LNCAP (cell line): ENCODE results near the gene UBE2L3.
"Not testable (repeated sequence)": the region's sequence is repeated elsewhere in the genome, so short reads cannot be mapped to it uniquely, and the experiment has no call there.

ENCODE experiments used
- CTCF ChIP-seq: fragments of 450-650 bp; IDR thresholded peaks from 2 replicates; pipeline ENCODE4 v1.5.1; 2017; ENCODE audit warnings: mild to moderate bottlenecking

Gene UBE2L3

DNA sequence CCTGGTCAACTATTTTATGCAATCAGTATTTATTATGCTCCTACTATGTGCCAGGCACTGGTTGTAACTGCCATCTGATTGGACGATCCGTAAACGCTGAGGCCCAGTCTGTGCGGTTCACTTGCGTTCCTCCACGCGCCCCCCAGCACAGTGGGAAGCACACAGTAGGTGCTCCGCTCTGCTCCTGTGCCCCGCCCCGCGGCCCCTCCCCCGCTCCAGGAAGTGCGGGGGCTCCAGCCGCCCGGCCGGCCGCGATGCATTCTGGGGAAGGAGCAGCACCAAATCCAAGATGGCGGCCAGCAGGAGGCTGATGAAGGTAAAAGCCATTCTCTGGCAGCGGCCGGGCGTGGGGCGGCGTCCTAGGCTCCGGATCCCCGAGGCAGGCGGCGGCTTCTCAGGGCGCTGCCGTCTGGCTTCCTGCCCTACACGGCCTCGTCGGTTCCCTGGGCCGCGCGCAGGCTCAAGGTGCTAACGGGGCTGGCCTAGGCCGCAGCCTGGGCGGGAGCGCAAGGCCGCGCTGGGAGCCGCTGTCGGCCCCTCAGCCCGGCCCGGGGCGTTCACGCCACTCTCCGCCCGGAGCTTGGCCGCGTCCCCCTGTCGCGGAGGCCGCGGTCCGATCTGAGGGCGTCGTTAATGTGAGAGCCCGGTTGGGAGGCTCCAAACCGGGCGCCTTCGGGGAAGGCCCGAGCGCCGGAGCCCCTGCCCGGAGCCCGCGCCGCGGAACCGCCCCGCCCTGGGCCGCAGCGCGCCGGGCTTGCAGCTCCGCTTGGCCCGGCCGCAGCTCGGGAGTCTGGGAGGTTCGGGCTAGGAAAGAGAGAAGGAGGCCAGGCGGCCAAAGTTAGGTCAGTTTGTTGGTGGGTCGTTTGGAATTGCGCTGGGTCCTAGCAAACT is at the start of gene UBE2L3:
Gene UBE2L3 (plus strand): TSS at position 259 of the 891 bp plus-strand sequence. CDS start 31 bp downstream, at position 290.
- no peak for TF ChIP-seq CTCF

DNA sequence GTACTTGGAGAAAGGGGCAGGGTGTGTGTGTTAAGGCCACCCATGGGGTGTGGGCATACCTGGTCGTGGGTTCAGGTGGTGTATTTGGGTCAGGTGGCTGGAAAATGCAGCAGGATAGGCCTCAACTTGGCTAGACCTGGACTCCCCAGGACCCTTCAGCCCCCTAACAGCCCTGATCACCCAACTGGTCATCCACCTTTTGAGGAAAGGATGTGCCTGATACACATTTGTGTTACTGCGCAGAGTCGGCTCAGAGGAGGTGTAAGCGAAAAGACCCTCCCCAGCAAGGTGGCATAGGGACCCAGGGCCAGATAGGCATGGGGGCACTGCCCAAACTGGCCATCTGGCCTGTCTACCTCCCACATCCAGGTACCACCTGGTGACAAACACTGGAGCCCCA is 16.2 kb upstream of the UBE2L3 start, which contains the start of gene RIMBP3C:
Gene RIMBP3C (minus strand): TSS at position 101 of the 400 bp plus-strand sequence. CDS start 485 bp downstream, outside the sequence.
- TF ChIP-seq CTCF = not testable (repeated sequence)

- TF ChIP-seq CTCF = no peak
Measured at GRCh38 chr22:21563912-21564311, 3.6 kb upstream of the UBE2L3 start.

GRCh38 chr22:21564411-21564810 is 3.1 kb upstream of the UBE2L3 start:
- no peak for TF ChIP-seq CTCF

DNA sequence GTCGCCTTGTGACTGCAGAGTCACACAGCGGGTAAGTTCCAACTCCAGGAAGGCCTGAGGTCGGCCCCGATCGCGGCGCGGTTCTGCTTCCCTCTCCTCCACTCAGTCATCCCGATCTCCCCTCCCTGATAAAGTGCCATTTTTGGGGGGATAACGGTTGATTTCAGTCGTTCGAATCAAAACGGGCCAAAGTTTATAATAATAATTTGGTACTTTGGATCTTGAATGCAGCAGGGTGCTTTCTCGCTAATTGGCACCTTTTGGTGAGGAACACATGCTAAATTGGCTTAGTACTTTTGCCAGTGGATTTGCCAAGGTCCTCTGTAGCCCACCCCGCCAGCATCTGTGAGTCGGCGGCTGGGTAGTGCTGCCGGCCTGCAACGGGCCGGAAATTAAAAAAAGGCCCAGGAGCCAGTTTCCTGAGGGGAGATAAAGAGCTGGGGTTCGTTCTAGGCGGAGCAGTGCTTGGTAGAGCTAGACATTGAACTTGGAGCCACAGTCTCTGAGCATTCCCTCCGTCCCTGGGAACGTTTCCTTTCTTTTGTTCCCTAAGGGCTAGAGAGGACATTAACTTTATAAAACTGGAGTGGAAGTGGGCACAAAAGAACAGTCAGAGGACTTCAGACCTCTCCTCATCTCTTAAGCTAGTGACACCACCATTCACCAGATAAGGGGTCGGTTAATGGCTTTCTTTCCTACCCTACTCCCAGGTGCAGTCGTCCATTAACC is 997 bp downstream of the UBE2L3 start:
- no peak for TF ChIP-seq CTCF

DNA sequence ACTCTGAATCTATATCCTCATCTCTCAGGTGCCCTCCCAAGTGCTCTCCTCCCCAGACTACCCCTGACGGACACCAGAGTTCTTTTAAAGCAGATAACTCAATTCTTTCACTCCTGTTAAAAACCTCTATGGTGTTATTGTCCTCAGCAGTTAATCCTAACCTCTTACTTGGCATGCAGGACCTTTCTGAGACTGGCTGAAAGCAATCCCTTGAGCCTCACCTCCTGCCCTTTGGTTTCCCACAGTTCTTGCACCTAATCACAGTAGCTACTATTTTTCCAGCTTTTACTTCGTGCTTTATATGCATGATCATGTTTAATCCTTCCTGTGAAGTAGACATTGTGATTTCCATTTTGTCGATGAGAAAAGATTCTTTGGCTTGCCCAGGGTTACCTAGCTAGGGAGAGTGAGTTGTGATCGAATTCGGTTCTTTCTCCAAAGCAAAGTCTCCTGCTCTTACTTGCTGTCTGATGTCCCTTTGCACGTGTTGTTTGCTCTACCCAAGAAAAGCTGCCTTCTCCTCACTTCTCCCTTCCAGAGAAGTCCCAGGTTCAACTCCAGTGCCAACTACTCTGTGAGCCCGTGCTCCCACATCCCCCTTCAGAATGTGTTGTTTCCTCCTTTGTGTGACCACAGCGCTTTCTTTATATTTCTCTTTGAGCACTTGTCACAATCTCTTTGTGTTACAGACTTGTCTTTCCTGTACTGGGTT is 2.1 kb downstream of the UBE2L3 start:
- no peak for TF ChIP-seq CTCF

GRCh38 chr22:21570398-21570797 is 2.9 kb downstream of the UBE2L3 start:
- no peak for TF ChIP-seq CTCF
